ENCODE data around the gene GALNT11. TPM values are rescaled to one million over a fixed set of nuclear protein-coding genes. Genes with fewer than 3 reads are reported as not detected.

Gene GALNT11
- total and polyA plus RNA-seq, 7 donors = 11.2 to 20.6 (median 15.8) TPM

GRCh38 chr7:152046531-152046930, 21.1 kb downstream of the GALNT11 start:
- H3K27ac ChIP-seq = no peak overlapping the region
- H3K36me3 ChIP-seq (ENCODE audit: insufficient read depth in 1 of 2, low read depth in 1 of 2) = no peaks in the 10 kb centered on the region
- peaks cover 27% of the 10 kb centered on the region for H3K9me3 ChIP-seq
- TF ChIP-seq, protein P1, sequence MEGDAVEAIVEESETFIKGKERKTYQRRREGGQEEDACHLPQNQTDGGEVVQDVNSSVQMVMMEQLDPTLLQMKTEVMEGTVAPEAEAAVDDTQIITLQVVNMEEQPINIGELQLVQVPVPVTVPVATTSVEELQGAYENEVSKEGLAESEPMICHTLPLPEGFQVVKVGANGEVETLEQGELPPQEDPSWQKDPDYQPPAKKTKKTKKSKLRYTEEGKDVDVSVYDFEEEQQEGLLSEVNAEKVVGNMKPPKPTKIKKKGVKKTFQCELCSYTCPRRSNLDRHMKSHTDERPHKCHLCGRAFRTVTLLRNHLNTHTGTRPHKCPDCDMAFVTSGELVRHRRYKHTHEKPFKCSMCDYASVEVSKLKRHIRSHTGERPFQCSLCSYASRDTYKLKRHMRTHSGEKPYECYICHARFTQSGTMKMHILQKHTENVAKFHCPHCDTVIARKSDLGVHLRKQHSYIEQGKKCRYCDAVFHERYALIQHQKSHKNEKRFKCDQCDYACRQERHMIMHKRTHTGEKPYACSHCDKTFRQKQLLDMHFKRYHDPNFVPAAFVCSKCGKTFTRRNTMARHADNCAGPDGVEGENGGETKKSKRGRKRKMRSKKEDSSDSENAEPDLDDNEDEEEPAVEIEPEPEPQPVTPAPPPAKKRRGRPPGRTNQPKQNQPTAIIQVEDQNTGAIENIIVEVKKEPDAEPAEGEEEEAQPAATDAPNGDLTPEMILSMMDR (IDR thresholded peaks at IDR 0.05) = no peak
- H3K4me3 ChIP-seq = no peak overlapping the region
- intact Hi-C loops (cut with DNase I) = no loop called here
- ATAC-seq (no peak), DNase-seq (no peak)
- no peaks in the 10 kb centered on the region for H3K27me3 ChIP-seq (ENCODE audit: insufficient read depth in 3 of 3, low read length in 2 of 3)
- H3K4me1 ChIP-seq = peaks cover 20% of the 10 kb centered on the region

DNA sequence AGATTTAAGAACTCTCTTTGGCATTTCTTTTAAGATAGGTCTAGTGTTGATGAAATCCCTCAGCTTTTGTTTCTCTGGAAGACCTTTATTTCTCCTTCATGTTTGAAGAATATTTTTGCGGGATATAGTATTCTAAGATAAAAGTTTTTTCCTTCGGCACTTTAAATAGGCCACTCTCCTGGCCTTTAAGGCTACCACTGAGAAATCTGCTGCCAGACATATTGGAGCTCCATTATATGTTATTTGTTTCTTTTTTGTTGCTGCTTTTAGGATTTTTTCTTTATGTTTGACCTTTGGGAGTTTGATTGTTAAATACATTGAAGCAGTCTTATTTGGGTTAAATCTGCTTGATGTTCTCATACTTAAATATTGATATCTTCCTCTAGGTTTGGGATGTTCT, 22.6 kb downstream of the GALNT11 start:
- Histone ChIP-seq H3K36me3 (ENCODE audit: insufficient read depth in 1 of 2, low read depth in 1 of 2) (no peaks in the 10 kb centered on the region), H3K9me3 (peaks cover 27% of the 10 kb centered on the region), H3K27ac (no peak overlapping the region), H3K27me3 (ENCODE audit: insufficient read depth in 3 of 3, low read length in 2 of 3) (no peaks in the 10 kb centered on the region), H3K4me3 (no peak overlapping the region), H3K4me1 (peaks cover 17% of the 10 kb centered on the region)
- 97 to 98% (median 98%) methylated on average over 2 of the region's 2 CpGs for WGBS, 3 donors
- TF ChIP-seq, protein P1 (IDR thresholded peaks at IDR 0.05) = no peak
- intact Hi-C loops (cut with DNase I) = no loop called here
- no peak for DNase-seq
- ATAC-seq = no peak

GRCh38 chr7:152050547-152050971, 25.1 kb downstream of the GALNT11 start:
- WGBS, 3 donors = 49 to 67% (median 53%) methylated on average over 3 to 4 of the region's 4 CpGs
- intact Hi-C loops (cut with DNase I) = no loop called here
- Histone ChIP-seq H3K9me3 (peaks cover 17% of the 10 kb centered on the region), H3K27me3 (ENCODE audit: insufficient read depth in 3 of 3, low read length in 2 of 3) (no peaks in the 10 kb centered on the region), H3K27ac (no peak overlapping the region), H3K4me1 (peaks cover 21% of the 10 kb centered on the region), H3K4me3 (no peak overlapping the region), H3K36me3 (ENCODE audit: insufficient read depth in 1 of 2, low read depth in 1 of 2) (no peaks in the 10 kb centered on the region)
- no peak for DNase-seq
- TF ChIP-seq, protein P1 (IDR thresholded peaks at IDR 0.05) = no peak
- ATAC-seq = peak in 1 of 4 donors; percentile 24

- no peak for DNase-seq
- Histone ChIP-seq H3K4me3 (no peak overlapping the region), H3K27me3 (ENCODE audit: insufficient read depth in 3 of 3, low read length in 2 of 3) (no peaks in the 10 kb centered on the region), H3K36me3 (ENCODE audit: insufficient read depth in 1 of 2, low read depth in 1 of 2) (no peaks in the 10 kb centered on the region), H3K27ac (no peak overlapping the region), H3K4me1 (peaks cover 21% of the 10 kb centered on the region), H3K9me3 (peaks cover 5% of the 10 kb centered on the region)
- ATAC-seq = no peak
- TF ChIP-seq, protein P1 (IDR thresholded peaks at IDR 0.05) = no peak
- intact Hi-C loops (cut with DNase I) = no loop called here
- WGBS, 3 donors = 98 to 99% (median 98%) methylated on average over 3 of the region's 3 CpGs
These were observed 26.5 kb downstream of the GALNT11 start for GRCh38 chr7:152051968-152052367.

DNA sequence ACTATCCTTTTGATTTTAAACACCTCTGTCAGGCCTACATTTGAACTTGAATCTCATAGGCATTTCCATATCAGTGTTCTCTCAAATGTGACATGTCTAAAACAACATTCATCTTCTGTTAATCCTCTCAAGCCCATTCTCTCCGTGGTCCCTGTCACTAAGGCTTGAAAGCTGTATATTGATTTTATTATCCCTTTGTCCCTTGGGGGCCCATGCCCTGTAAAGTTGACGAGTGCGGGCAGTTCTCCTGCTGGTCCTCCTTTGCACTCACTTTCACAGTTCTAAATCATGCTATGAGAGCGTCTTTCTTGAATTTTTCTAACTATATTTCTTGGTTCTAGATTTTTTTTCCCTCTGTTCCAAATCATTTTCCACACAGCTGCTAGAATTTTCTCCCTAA, 27.3 kb downstream of the GALNT11 start:
- WGBS, 3 donors = 67 to 75% (median 69%) methylated on average over 4 of the region's 4 CpGs
- Histone ChIP-seq H3K9me3 (peaks cover under 1% of the 10 kb centered on the region), H3K4me1 (peaks cover 21% of the 10 kb centered on the region), H3K27me3 (ENCODE audit: insufficient read depth in 3 of 3, low read length in 2 of 3) (no peaks in the 10 kb centered on the region), H3K4me3 (no peak overlapping the region), H3K27ac (no peak overlapping the region), H3K36me3 (ENCODE audit: insufficient read depth in 1 of 2, low read depth in 1 of 2) (no peaks in the 10 kb centered on the region)
- intact Hi-C loops (cut with DNase I) = no loop called here
- DNase-seq = no peak
- ATAC-seq = no peak
- TF ChIP-seq, protein P1 (IDR thresholded peaks at IDR 0.05) = no peak
